ENCODE data around the gene IL5.
"Not testable (repeated sequence)": the region's sequence is repeated elsewhere in the genome, so short reads cannot be mapped to it uniquely, and the experiment has no call there.

Gene IL5

GRCh38 chr5:132543472-132544201 lies at the start of gene IL5:
Gene IL5, minus strand, starts transcription at chr5:132543522. Its CDS starts 44 bp downstream, at chr5:132543478.
- DNase-seq (ENCODE audit: low spot score): no peak

DNA sequence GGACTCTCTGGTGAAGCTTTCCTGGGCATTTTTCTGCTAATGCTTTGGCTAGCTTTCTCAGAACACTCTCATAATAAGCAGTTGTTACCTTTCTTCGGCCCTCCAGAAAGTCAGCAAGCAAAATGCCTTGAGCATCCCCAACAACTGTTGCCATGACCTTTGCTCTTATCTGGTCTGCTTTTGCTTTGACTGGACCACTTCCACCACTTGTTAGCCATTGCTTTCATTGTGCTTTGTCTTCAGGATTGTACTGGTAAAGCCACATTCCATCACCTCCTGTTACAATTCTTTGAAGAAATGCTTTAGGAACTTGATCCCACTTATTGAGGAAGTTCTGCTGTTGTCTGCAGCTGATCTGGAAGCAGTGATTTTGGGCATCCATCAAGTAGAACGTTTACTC lies 49.2 kb upstream of the IL5 start:
- no peak for DNase-seq (ENCODE audit: low spot score)

GRCh38 chr5:132591145-132591544 lies 47.8 kb upstream of the IL5 start:
- DNase-seq (ENCODE audit: low spot score): no peak

GRCh38 chr5:132589467-132589866 lies 46.1 kb upstream of the IL5 start:
- no peak for DNase-seq (ENCODE audit: low spot score)

- no peak for DNase-seq (ENCODE audit: low spot score)
Observed at GRCh38 chr5:132586063-132586462, 42.7 kb upstream of the IL5 start.

- not testable (repeated sequence) for DNase-seq (ENCODE audit: low spot score)
Observed at GRCh38 chr5:132584560-132584959, 41.2 kb upstream of the IL5 start.

- DNase-seq (ENCODE audit: low spot score): no peak
Observed at GRCh38 chr5:132576123-132576522, 32.8 kb upstream of the IL5 start.

- DNase-seq (ENCODE audit: low spot score): no peak
Observed at GRCh38 chr5:132566657-132567056, 23.3 kb upstream of the IL5 start.

DNA sequence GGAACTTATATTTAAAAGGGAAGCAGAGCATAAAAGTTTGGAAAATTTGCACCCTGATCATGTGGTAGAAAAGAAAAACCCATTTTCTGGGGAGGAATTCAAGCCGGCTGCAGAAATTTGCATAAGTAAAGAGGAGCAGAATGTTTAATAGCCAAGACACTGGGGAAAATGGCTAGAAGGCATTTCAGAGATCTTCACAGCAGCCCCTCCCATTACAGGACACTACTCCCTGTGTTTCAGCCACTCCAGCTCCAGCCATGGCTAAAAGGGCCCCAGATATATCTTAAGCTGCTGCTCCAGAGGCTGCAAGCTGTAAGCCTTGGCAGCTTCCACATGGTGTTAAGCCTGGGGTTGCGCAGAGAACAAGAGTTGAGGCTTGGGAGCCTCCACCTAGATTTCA lies 21.2 kb upstream of the IL5 start:
- not testable (repeated sequence) for DNase-seq (ENCODE audit: low spot score)

DNA sequence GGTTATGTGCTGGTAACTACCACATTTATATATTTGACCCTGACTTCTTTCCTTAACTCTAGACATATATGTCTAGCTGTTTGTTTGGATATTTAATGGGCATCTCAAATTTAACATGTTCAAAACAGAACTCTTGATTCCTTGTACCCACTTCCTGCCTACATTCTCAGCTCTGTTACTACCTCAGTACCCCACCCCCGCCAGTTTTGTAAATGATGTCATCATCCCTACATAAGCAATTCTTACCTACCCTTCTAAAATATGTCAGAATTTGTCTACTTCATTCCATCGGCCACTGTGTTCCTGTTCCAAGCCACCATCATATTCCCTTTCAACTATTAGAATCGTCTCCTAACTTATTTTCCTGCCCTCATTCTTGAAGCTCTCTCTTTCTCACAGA lies 18.3 kb upstream of the IL5 start:
- no peak for DNase-seq (ENCODE audit: low spot score)

GRCh38 chr5:132559383-132560060 lies 16.2 kb upstream of the IL5 start:
- DNase-seq (ENCODE audit: low spot score): no peak

GRCh38 chr5:132557478-132558172 lies 14.3 kb upstream of the IL5 start:
- peak; percentile 39 for DNase-seq (ENCODE audit: low spot score)

DNA sequence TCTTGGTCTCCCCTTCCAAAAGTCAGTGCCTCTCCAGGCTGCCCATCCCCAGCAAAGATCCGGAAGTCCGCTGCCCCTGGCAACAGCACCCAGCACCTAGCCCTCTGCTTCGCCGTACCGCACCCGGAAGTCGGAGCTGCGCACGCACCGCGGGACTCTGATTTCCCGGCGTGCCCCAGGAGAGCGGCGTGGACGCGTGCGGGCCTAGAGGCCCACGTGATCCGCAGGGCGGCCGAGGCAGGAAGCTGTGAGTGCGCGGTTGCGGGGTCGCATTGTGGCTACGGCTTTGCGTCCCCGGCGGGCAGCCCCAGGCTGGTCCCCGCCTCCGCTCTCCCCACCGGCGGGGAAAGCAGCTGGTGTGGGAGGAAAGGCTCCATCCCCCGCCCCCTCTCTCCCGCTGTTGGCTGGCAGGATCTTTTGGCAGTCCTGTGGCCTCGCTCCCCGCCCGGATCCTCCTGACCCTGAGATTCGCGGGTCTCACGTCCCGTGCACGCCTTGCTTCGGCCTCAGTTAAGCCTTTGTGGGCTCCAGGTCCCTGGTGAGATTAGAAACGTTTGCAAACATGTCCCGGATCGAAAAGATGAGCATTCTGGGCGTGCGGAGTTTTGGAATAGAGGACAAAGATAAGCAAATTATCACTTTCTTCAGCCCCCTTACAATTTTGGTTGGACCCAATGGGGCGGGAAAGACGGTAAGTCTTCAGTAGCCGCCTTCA lies 13.6 kb upstream of the IL5 start, which contains the start of gene RAD50:
TSS of gene RAD50 (plus strand) at position 215 of the 715 bp plus-strand sequence. CDS start at position 563, 348 bp downstream.
- peak; percentile 81 for DNase-seq (ENCODE audit: low spot score)

DNA sequence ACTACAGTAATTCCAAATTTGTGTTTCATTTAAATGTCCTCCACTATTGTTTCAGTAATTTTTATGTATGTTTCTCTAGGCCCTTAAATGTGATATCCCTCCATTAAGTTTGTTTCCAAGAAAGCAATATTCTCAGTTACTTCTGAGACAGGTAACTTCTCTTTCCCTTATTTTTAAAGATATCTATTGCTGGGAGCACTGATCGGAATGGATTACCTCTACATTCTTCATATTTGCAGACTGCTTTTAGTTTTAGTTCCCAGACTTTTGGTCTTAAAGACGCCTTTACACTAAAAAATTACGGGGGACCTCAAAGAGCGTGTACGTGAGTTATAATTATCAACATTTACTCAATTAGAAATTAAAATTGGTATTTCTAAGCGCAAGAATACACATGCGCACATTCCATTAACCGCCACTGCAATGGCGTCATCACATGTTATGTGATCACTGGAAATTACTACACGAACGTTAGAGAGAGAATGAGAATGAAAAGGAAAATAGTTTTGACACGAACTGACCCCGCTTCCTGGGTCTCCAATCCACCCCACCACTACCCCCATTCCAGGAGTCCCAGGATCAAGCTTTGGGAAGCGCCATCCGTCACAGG lies 12.9 kb upstream of the IL5 start:
- no peak for DNase-seq (ENCODE audit: low spot score)

DNA sequence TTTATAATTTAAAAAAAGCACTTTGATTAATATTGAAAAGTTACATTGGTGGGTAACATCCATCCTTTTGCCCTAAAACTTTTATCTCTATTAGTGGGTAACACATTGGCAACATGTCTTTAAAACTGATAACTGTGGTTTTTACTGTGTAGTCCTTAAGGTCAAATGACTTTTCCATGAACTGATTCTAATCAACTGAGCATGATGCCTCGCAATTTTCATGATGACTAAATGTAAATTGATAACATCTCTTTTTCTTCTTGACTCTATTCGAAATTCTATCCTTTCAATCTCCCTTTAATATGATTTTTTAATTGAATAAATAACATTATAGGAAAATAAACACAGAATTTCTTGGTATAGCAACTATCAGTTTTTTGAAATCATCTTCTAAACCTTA lies 6.3 kb upstream of the IL5 start:
- no peak for DNase-seq (ENCODE audit: low spot score)

- DNase-seq (ENCODE audit: low spot score): not testable (repeated sequence)
Observed at GRCh38 chr5:132548834-132549233, 5.5 kb upstream of the IL5 start.

DNA sequence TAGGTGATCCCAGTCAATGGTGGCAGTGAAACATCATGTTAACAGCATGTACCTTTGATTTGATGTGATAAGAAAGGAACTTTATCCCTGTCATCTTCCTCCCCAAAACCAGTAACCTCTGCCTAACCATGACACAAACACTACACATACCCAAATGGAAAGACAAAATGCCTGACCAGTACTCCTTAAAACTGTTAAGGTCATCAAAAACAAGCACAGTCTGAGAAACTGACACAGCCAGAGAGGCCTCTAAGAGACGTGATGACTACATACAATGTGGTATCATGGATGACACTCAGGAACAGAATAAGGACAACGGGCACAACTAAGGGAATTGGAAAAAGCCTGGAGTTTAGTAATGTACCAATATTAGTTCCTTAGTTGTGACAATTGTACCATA lies 3.9 kb upstream of the IL5 start:
- DNase-seq (ENCODE audit: low spot score): no peak

GRCh38 chr5:132546108-132546507 lies 2.8 kb upstream of the IL5 start:
- no peak for DNase-seq (ENCODE audit: low spot score)

GRCh38 chr5:132540764-132541163 lies 2.6 kb downstream of the IL5 start:
- DNase-seq (ENCODE audit: low spot score): no peak

GRCh38 chr5:132540149-132540548 lies 3.2 kb downstream of the IL5 start:
- no peak for DNase-seq (ENCODE audit: low spot score)

DNA sequence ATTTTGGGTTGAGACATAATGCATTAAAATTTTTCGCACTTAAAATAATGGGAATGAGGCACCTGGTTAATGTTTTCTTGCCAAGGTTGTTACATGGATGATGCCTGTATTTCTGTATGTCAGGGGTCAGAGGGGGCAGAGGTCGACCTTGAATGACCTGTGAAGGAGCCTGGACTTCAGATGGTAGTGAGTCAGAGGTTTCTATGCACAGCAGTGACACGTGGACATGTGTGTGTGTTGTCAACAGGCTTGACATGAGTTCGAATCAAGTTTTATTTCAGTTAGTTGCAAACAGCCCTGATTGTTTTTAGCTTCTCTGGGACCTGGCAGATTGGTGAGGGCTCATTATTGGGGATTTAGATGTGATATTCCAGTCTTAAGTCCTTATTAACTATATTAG lies 3.6 kb downstream of the IL5 start:
- no peak for DNase-seq (ENCODE audit: low spot score)

DNA sequence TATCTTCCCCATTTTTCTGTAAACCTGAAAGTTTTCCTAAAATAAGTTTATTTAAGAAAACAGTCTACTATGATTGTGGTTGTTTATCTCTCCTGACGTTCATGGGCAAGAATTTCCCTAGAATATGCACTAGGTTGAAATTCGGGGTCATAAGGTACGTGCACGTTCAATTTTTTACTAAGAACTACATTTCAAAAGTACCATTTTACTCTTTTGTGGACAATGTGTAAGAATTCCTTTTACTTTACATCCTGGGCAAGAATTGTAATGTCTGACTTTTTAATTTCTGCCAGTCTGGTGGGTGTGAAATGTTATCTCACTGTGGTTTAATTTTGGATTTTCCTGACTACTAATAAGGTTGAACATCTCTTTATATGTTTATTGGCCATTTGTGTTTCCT lies 12.4 kb downstream of the IL5 start:
- no peak for DNase-seq (ENCODE audit: low spot score)

Data from kidney capillary endothelial cell (primary cell).